H1 (cell line): ENCODE data around the gene UBAP2. TPM values are rescaled to one million over a fixed set of nuclear protein-coding genes. Genes with fewer than 3 reads are reported as not detected.

Source experiments
- CTCF ChIA-PET: fragments of 300-600 bp; sonication (Branson Sonifier 250); formaldehyde crosslinking; loops from one replicate; lab custom pipeline; 2021; ENCODE audit not compliant: partially characterized antibody; lab: Charles Lee
- POLR2A ChIA-PET: fragments of 300-600 bp; sonication (Branson Sonifier 250); formaldehyde crosslinking; loops from one replicate; lab custom pipeline; 2021; ENCODE audit warnings: inconsistent platforms; ENCODE audit not compliant: partially characterized antibody; lab: Charles Lee
- DNase-seq, 2 experiments: peaks; one replicate each; pipeline versions ENCODE4 v3.0.0 to v3.0.0-alpha.2; 2010 to 2022; ENCODE audit warnings: low spot score in 2 of 2, low read depth in 1 of 2, mixed read lengths in 1 of 2
- FAIRE-seq: peaks from 2 replicates; lab custom pipeline; 2011; peaks lifted over from hg19 to GRCh38; lab: Jason Lieb, UNC
- H2AFZ ChIP-seq: 2 replicates; pipeline ENCODE4 v1.8.1; 2012; ENCODE audit warnings: low read length, inconsistent platforms
- H2AK5ac ChIP-seq: 2 replicates; pipeline ENCODE4 v1.6.1; 2013; ENCODE audit warnings: low read depth, low read length
- H2BK120ac ChIP-seq: replicated peaks from 2 replicates; pipeline ENCODE3; 2013; ENCODE audit warnings: low read depth, low read length, inconsistent platforms
- H2BK12ac ChIP-seq: 2 replicates; pipeline ENCODE4 v1.6.1; 2013; ENCODE audit warnings: low read depth, low read length
- H2BK15ac ChIP-seq: 2 replicates; pipeline ENCODE4 v1.6.1; 2013; ENCODE audit warnings: low read length
- H2BK20ac ChIP-seq: 2 replicates; pipeline ENCODE4 v1.6.1; 2013; ENCODE audit warnings: low read length
- H2BK5ac ChIP-seq: 2 replicates; pipeline ENCODE4 v1.6.1; 2013; ENCODE audit warnings: low read depth, low read length
- H3K14ac ChIP-seq: 2 replicates; pipeline ENCODE4 v1.6.1; 2013; ENCODE audit warnings: inconsistent platforms; ENCODE audit not compliant: insufficient read length
- H3K18ac ChIP-seq: 2 replicates; pipeline ENCODE4 v1.6.1; 2013; ENCODE audit warnings: low read length; ENCODE audit errors: extremely low read depth
- H3K23ac ChIP-seq: 2 replicates; pipeline ENCODE4 v1.6.1; 2013; ENCODE audit warnings: inconsistent platforms; ENCODE audit not compliant: insufficient read length
- H3K23me2 ChIP-seq: 2 replicates; pipeline ENCODE4 v1.6.1; 2013; ENCODE audit warnings: low read depth, low read length
- H3K27ac ChIP-seq: 2 replicates; pipeline ENCODE4 v1.6.1; 2011; ENCODE audit warnings: low read depth, low read length, inconsistent platforms
- H3K27me3 ChIP-seq, 4 experiments: replicated peaks in 1 of 4; 1 replicate in 1 of 4; 2 replicates in 3 of 4; pipeline versions ENCODE4 v1.6.1 to v1.8.1; 2011 to 2013; ENCODE audit warnings: low read length in 3 of 4, mild to moderate bottlenecking in 3 of 4, inconsistent platforms in 2 of 4, mixed read lengths in 2 of 4, moderate library complexity in 1 of 4; ENCODE audit not compliant: control insufficient read depth in 3 of 4, insufficient read depth in 3 of 4; ENCODE audit errors: extremely low read depth in 1 of 4
- H3K36me3 ChIP-seq, 4 experiments: 2 replicates each; pipeline versions ENCODE4 v1.6.1 to v1.8.1; 2011 to 2013; ENCODE audit warnings: mild to moderate bottlenecking in 4 of 4, low read length in 3 of 4, moderate library complexity in 2 of 4, control low read depth in 1 of 4, inconsistent platforms in 1 of 4; ENCODE audit not compliant: insufficient read depth in 4 of 4, control insufficient read depth in 2 of 4
- H3K4ac ChIP-seq: replicated peaks from 2 replicates; pipeline ENCODE3; 2013; ENCODE audit warnings: low read length, low read depth, mixed read lengths, inconsistent platforms; ENCODE audit not compliant: insufficient read length
- H3K4me1 ChIP-seq, 4 experiments: replicated peaks in 1 of 4; 1 replicate in 1 of 4; 2 replicates in 3 of 4; pipeline versions ENCODE4 v1.6.1 to v1.8.1; 2011 to 2013; ENCODE audit warnings: low read length in 3 of 4, inconsistent platforms in 2 of 4, mixed read lengths in 1 of 4; ENCODE audit not compliant: insufficient read depth in 4 of 4, control insufficient read depth in 3 of 4
- H3K4me2 ChIP-seq, 2 experiments: 2 replicates each; pipeline versions ENCODE4 v1.6.1 to v1.8.1; 2011 to 2013; ENCODE audit warnings: low read depth in 2 of 2, low read length in 2 of 2, control low read depth in 1 of 2, inconsistent platforms in 1 of 2, mild to moderate bottlenecking in 1 of 2; ENCODE audit not compliant: insufficient read depth in 1 of 2
- H3K4me3 ChIP-seq, 4 experiments: fragments of 200-600, 300-600 bp in 1 of 4; sonication (generic), shearing (Covaris generic), sonication (Bioruptor Twin) in 1 of 4; 2 replicates each; pipeline versions ENCODE4 v1.5.1 to v1.8.1; 2011 to 2016; ENCODE audit warnings: low read length in 4 of 4, low read depth in 3 of 4, control low read depth in 2 of 4, inconsistent platforms in 2 of 4, mild to moderate bottlenecking in 2 of 4, mixed read lengths in 1 of 4, moderate library complexity in 1 of 4; ENCODE audit not compliant: insufficient read depth in 2 of 4; ENCODE audit errors: extremely low read depth in 1 of 4
- H3K56ac ChIP-seq: replicated peaks from 2 replicates; pipeline ENCODE3; 2013; ENCODE audit warnings: low read depth, mild to moderate bottlenecking, mixed read lengths, low read length, inconsistent platforms; ENCODE audit not compliant: insufficient read length
- H3K79me1 ChIP-seq: 2 replicates; pipeline ENCODE4 v1.6.1; 2013; ENCODE audit warnings: low read depth, low read length, control low read depth
- H3K79me2 ChIP-seq, 2 experiments: 2 replicates each; pipeline versions ENCODE4 v1.6.1 to v1.8.1; 2012 to 2013; ENCODE audit warnings: low read length in 2 of 2, mild to moderate bottlenecking in 2 of 2, inconsistent platforms in 1 of 2; ENCODE audit not compliant: insufficient read depth in 2 of 2, control insufficient read depth in 1 of 2
- H3K9ac ChIP-seq, 4 experiments: replicated peaks in 1 of 4; 1 replicate in 1 of 4; 2 replicates in 3 of 4; pipeline versions ENCODE4 v1.6.1 to v1.8.1; 2011 to 2013; ENCODE audit warnings: low read depth in 3 of 4, low read length in 3 of 4, control low read depth in 2 of 4, mild to moderate bottlenecking in 2 of 4, moderate library complexity in 2 of 4, inconsistent platforms in 1 of 4; ENCODE audit errors: extremely low read depth in 1 of 4
- H3K9me3 ChIP-seq, 2 experiments: 2 replicates each; pipeline versions ENCODE4 v1.6.1 to v1.8.1; 2012 to 2013; ENCODE audit warnings: mild to moderate bottlenecking in 2 of 2, moderate library complexity in 2 of 2, control low read depth in 1 of 2, inconsistent platforms in 1 of 2, low read depth in 1 of 2, low read length in 1 of 2, mixed read lengths in 1 of 2; ENCODE audit not compliant: insufficient read depth in 2 of 2
- H4K20me1 ChIP-seq, 2 experiments: replicated peaks in 1 of 2; 2 replicates each; pipeline versions ENCODE3 to v1.8.1; 2011 to 2013; ENCODE audit warnings: inconsistent platforms in 2 of 2, low read length in 2 of 2, mild to moderate bottlenecking in 1 of 2; ENCODE audit not compliant: insufficient read depth in 2 of 2, control insufficient read depth in 1 of 2
- H4K5ac ChIP-seq: 2 replicates; pipeline ENCODE4 v1.6.1; 2013; ENCODE audit warnings: low read length, low read depth, mixed read lengths, inconsistent platforms; ENCODE audit not compliant: insufficient read length
- H4K8ac ChIP-seq: 2 replicates; pipeline ENCODE4 v1.8.0; 2013; ENCODE audit warnings: mild to moderate bottlenecking, moderate library complexity, low read length, inconsistent platforms; ENCODE audit not compliant: insufficient read depth; ENCODE audit errors: extremely low read depth
- H4K91ac ChIP-seq: replicated peaks from 2 replicates; pipeline ENCODE3; 2013; ENCODE audit warnings: low read length, mixed read lengths, inconsistent platforms; ENCODE audit not compliant: insufficient read length
- CHD1 ChIP-seq: IDR thresholded peaks from 2 replicates; pipeline ENCODE4 v1.6.1; 2012; ENCODE audit warnings: low read depth, low read length, improper control_type of control experiment
- JUND ChIP-seq: IDR thresholded peaks from 2 replicates; pipeline ENCODE4 v1.6.1; 2011; ENCODE audit warnings: mild to moderate bottlenecking, improper control_type of control experiment, low read length
- USF2 ChIP-seq: IDR thresholded peaks from 2 replicates; pipeline ENCODE4 v1.6.1; 2011; ENCODE audit warnings: low read length, improper control_type of control experiment
- WGBS, 2 experiments: shearing (Covaris generic) in 1 of 2; methylation state at CpG; one replicate each; pipeline versions ENCODE4 v1.1.6 to v1.1.7; 2013 to 2015; ENCODE audit warnings: low lambda C conversion rate in 2 of 2, mixed read lengths in 2 of 2, inconsistent platforms in 1 of 2, low coverage in 1 of 2, missing lambda C conversion rate in 1 of 2; ENCODE audit not compliant: insufficient replicate concordance in 2 of 2, insufficient coverage in 1 of 2, insufficient read length in 1 of 2; ENCODE audit errors: extremely low coverage in 1 of 2, missing lambda C conversion rate in 1 of 2; 5-methylcytosine and 5-hydroxymethylcytosine counted together
- polyA plus RNA-seq, 7 experiments: library from polyadenylated mRNA; depleted of rRNA in 3 of 7; stranded (reverse) in 5 of 7; unstranded in 2 of 7; fragments of >200 nt in 5 of 7; fragments of 200-250 nt in 2 of 7; gene quantifications; 1 replicate in 5 of 7; 2 replicates in 1 of 7; 4 replicates in 1 of 7; pipeline versions ENCODE4 v1.2.1 to v1.2.3, GENCODE V29; 2011 to 2013; ENCODE audit warnings: missing spikeins in 2 of 7, mixed read lengths in 2 of 7
- total RNA-seq: library from RNA; stranded (reverse); fragmentation: NEBNext Ultra II Directional; extraction: Animal tissue kit (Norgen Biotek cat#: 25700); gene quantifications from 2 replicates; pipeline ENCODE4 v1.2.1, GENCODE V29; 2021

UBAP2 gene
- total and polyA plus RNA-seq, 2 of the 8 experiments (the other 6 are each of a cell fraction or from before 2014, with no cell fraction given), result 75.0 to 81.4 TPM

GRCh38 chr9:34027845-34028574 is 20.7 kb downstream of the UBAP2 start:
- no peak for TF ChIP-seq USF2
- no peak for TF ChIP-seq CHD1
- TF ChIP-seq JUND, result no peak
- no peaks in the 10 kb centered on the region for H3K23me2 ChIP-seq
- no peak overlapping the region for H3K23ac ChIP-seq
- H2BK5ac ChIP-seq, result no peak overlapping the region
- no peak overlapping the region for H3K14ac ChIP-seq
- H2BK120ac ChIP-seq, result no peak overlapping the region
- H2BK20ac ChIP-seq, result no peak overlapping the region
- H4K20me1 ChIP-seq, result peaks cover 4 to 8% of the 10 kb centered on the region in 2 experiments
- H3K4ac ChIP-seq, result no peak overlapping the region
- ChIA-PET CTCF (interaction anchor here (1.0 to 2.0 kb wide), 2 partner anchors 20 to 45 kb away, joined by 3 to 9 read pairs; partner anchors contain the start of gene UBAP2), POLR2A (interaction anchor here (4.0 kb wide), 1 partner anchor 20 kb away, joined by 13 read pairs; the partner anchor contains the start of gene UBAP2)
- no peak overlapping the region for H3K27ac ChIP-seq
- no peaks in the 10 kb centered on the region for H3K27me3 ChIP-seq
- FAIRE-seq, result no peak
- no peak overlapping the region for H2BK12ac ChIP-seq
- H3K9me3 ChIP-seq, result no peaks in the 10 kb centered on the region
- no peak overlapping the region for H3K4me2 ChIP-seq
- no peak overlapping the region for H3K56ac ChIP-seq
- H3K4me1 ChIP-seq, result no peaks in the 10 kb centered on the region
- no peak overlapping the region for H4K91ac ChIP-seq
- WGBS, 2 experiments, result 95% methylated on average over 10 of the region's 11 CpGs; no CpG with 5 or more reads in 1 of the 2 experiments
- no peak overlapping the region for H4K5ac ChIP-seq
- H4K8ac ChIP-seq, result no peak overlapping the region
- H3K9ac ChIP-seq, result no peak overlapping the region
- peaks cover 15 to 95% of the 10 kb centered on the region in 2 experiments for H3K79me2 ChIP-seq
- no peak overlapping the region for H3K18ac ChIP-seq
- no peak overlapping the region for H2BK15ac ChIP-seq
- H2AFZ ChIP-seq, result no peak overlapping the region
- no peak overlapping the region for H2AK5ac ChIP-seq
- no peak overlapping the region for H3K4me3 ChIP-seq
- peaks cover 4% of the 10 kb centered on the region; the same call in 1 of the 2 replicates for H3K79me1 ChIP-seq
- peaks cover 0 to 11% (median 2%) of the 10 kb centered on the region in 4 experiments; a peak in 2 of 8 replicates for H3K36me3 ChIP-seq
- no peak for DNase-seq
